NCI-H2196 treated with DMSO at 0.1 percent for 48 hours (cell line): ENCODE data around the gene ZNF560.

Experiments
- DNase-seq: peaks from one replicate; lab custom pipeline; 2025; ENCODE audit not compliant: unreplicated experiment; lab: John Stamatoyannopoulos, UW

Gene ZNF560

DNA sequence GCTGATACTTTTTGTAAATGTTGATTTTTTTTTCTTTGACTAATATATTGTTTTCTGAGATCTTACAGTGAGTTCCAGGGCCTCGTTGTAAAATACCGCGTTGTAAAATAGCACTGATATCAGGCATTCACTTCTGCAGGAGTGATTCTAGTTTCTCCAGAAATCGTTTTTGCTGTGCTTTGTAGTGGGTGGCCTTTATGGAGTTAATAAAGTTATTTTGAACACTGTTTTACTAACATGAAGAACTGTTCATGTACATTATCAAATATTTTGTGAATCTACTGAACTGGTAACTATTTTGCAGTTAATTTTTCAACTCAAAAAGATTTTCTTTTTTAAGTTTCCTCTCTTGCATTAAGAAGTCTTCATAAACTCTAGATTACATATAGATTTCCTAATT is 62.1 kb downstream of the ZNF560 start:
- DNase-seq: no peak

DNA sequence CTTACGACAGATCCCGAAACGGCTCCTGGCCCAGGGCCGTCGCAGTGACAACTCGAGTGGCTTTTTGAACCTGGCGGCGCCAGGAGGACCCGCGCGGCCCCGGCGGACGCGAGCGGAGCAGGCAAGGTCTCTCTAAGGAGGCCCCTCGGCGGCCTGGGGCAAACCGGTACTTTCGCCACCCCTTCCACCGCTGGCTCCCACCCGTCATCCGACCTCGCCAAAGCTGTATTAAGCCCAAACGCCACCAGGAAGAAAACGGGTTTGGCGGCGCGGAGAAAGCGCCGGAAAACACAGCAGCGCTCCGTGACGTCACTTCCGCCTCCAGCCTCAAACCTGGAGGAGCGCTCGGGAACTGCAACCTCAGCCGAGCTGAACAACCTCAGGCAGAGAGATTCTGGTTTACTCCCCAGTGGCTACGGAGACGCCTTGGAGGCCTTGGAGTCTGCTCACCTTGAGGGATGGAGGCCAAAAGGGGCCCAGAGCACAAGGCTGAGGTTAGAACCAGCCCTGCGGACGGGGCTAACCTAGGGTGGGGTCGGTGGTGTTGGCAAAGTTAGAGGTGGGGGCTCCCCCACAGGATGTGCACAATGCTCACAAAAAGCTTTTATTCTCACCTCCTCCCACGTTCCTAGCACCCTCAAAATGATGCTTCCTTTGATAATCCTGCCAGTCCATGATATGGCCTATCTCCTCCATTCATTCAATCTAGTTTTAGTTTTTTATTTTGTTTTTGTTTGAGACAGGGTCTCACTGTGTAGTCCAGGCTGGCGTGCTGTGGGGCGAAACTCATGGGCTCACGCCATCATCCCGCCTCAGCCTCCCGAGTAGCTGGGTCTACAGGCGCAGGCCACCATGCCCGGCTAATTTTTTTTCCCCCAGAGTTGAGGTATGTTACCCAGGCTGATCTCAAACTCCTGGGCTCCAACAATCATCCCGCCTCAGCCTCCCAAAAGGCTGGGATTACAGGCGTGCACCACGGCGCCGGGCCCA is 62.8 kb downstream of the ZNF560 start, which contains the start of gene ZNF266:
TSS of gene ZNF266 (minus strand) at position 295 of the 990 bp plus-strand sequence. CDS start 15,484 bp downstream, outside the sequence.
- DNase-seq: peak; percentile 79

- no peak for DNase-seq
These were observed 66.9 kb downstream of the ZNF560 start for GRCh38 chr19:9431475-9431874.

DNA sequence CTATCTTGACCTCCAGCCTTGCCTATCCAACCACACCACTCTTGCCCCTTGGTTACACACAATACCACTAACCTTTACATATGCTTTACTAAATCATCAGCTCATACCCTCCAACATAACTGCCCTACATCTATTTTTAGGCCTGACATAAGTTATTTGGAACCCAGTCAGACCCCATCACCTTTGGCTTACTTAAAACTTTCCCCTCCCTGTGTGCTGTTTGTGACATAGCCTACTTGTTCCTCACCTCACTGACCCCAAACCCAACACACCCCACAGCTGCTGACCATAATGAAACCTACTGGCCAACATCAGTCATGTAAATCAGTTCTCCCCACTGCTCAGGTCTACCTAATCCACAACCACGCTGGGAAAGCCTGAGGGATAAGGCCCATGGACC is 68.0 kb downstream of the ZNF560 start:
- no peak for DNase-seq

GRCh38 chr19:9427941-9428340 is 70.5 kb downstream of the ZNF560 start:
- no peak for DNase-seq
